GM12878 (cell line): ENCODE measurements around the gene PROM1. TPM values are rescaled to one million over a fixed set of nuclear protein-coding genes. Genes with fewer than 3 reads are reported as not detected.

Experiments used
- ATAC-seq: fragments of 200-7000 bp; cut with Tn5 transposase; 3 replicates; pipeline ENCODE4 v1.9.1; 2020; ENCODE audit warnings: mild to moderate bottlenecking, moderate library complexity
- BruUV-seq: library from RNA; stranded (reverse); fragments of 400-500 nt; replicated peaks from 2 replicates; lab custom pipeline; 2021; lab: Mats Ljungman, UMichigan
- CTCF ChIA-PET: fragments of 300-600 bp; sonication (Branson Sonifier 250); formaldehyde crosslinking; extraction: SDS; loops from one replicate; lab custom pipeline; 2021; ENCODE audit warnings: inconsistent platforms; lab: Yijun Ruan, JAX
- POLR2A ChIA-PET: fragments of 350-600 bp; formaldehyde crosslinking; extraction: SDS; loops from one replicate; lab custom pipeline; 2021; ENCODE audit warnings: inconsistent platforms; lab: Charles Lee
- RAD21 ChIA-PET: fragments of 300-600 bp; sonication (Branson Sonifier 250); formaldehyde crosslinking; loops from one replicate; lab custom pipeline; 2023; ENCODE audit warnings: antibody characterized with exemption; ENCODE audit not compliant: unreplicated experiment; lab: Charles Lee
- SMC1A ChIA-PET: fragments of 300-600 bp; sonication (Branson Sonifier 250); formaldehyde crosslinking; loops from one replicate; lab custom pipeline; 2023; ENCODE audit not compliant: unreplicated experiment, uncharacterized antibody; lab: Charles Lee
- DNase-seq: peaks from one replicate; pipeline ENCODE4 v3.0.0-alpha.2; 2011; ENCODE audit warnings: low read depth, low spot score
- FAIRE-seq: peaks from 3 replicates; lab custom pipeline; 2011; peaks lifted over from hg19 to GRCh38; lab: Jason Lieb, UNC
- H2AFZ ChIP-seq: 2 replicates; pipeline ENCODE4 v1.6.0; 2011; ENCODE audit warnings: low read depth, low read length, control low read depth; ENCODE audit not compliant: control insufficient read depth
- H3K27ac ChIP-seq: 2 replicates; pipeline ENCODE4 v1.5.1; 2011; ENCODE audit warnings: control low read depth; ENCODE audit not compliant: control insufficient read depth, insufficient read depth
- H3K27me3 ChIP-seq, 2 experiments: replicated peaks in 1 of 2; 2 replicates each; pipeline versions ENCODE4 v1.6.0 to v1.6.1; 2011; ENCODE audit warnings: low read length in 1 of 2; ENCODE audit not compliant: control insufficient read depth in 2 of 2, insufficient read depth in 2 of 2
- H3K36me3 ChIP-seq, 2 experiments: 2 replicates each; pipeline ENCODE4 v1.5.1; 2011; ENCODE audit warnings: low read length in 1 of 2; ENCODE audit not compliant: control insufficient read depth in 2 of 2, insufficient read depth in 2 of 2
- H3K4me1 ChIP-seq: 2 replicates; pipeline ENCODE4 v1.6.1; 2011; ENCODE audit warnings: mild to moderate bottlenecking, low read length, moderate library complexity, mixed read lengths; ENCODE audit not compliant: control insufficient read depth, insufficient read depth
- H3K4me2 ChIP-seq: 2 replicates; pipeline ENCODE4 v1.6.0; 2011; ENCODE audit warnings: control low read depth; ENCODE audit not compliant: control insufficient read depth, insufficient read depth
- H3K4me3 ChIP-seq: fragments of 200-600 bp; sonication (generic); 2 replicates; pipeline ENCODE4 v1.5.1; 2016
- H3K79me2 ChIP-seq: 2 replicates; pipeline ENCODE4 v1.6.0; 2011; ENCODE audit warnings: low read length; ENCODE audit not compliant: control insufficient read depth, insufficient read depth
- H3K9ac ChIP-seq: 2 replicates; pipeline ENCODE4 v1.8.0; 2011; ENCODE audit warnings: low read length, control low read depth, mixed read lengths; ENCODE audit not compliant: control insufficient read depth, insufficient read depth
- H3K9me3 ChIP-seq: replicated peaks from 3 replicates; pipeline ENCODE4 v1.5.1; 2011; ENCODE audit warnings: mild to moderate bottlenecking, low read length; ENCODE audit not compliant: control insufficient read depth, insufficient read depth
- H4K20me1 ChIP-seq: 2 replicates; pipeline ENCODE4 v1.6.0; 2011; ENCODE audit not compliant: control insufficient read depth, insufficient read depth
- KDM1A ChIP-seq: fragments of 200-600 bp; sonication (generic); IDR thresholded peaks from 2 replicates; pipeline ENCODE4 v1.6.1; 2016; ENCODE audit warnings: borderline replicate concordance
- NKRF ChIP-seq: fragments of 450-650 bp; conservative IDR thresholded peaks from 2 replicates; pipeline ENCODE4 v1.6.1; 2017; ENCODE audit warnings: mild to moderate bottlenecking, moderate library complexity
- PAX8 ChIP-seq: fragments of 450-650 bp; IDR thresholded peaks from 2 replicates; pipeline ENCODE4 v1.6.1; 2017; ENCODE audit warnings: mild to moderate bottlenecking, moderate library complexity
- RAD51 ChIP-seq: fragments of 450-650 bp; IDR thresholded peaks from 2 replicates; pipeline ENCODE4 v1.6.1; 2016; ENCODE audit warnings: moderate library complexity, mild to moderate bottlenecking, inconsistent platforms
- RB1 ChIP-seq: fragments of 450-650 bp; formaldehyde crosslinking; IDR thresholded peaks from 2 replicates; pipeline ENCODE4 v1.6.1; 2017; ENCODE audit warnings: mild to moderate bottlenecking, borderline replicate concordance
- RUNX3 ChIP-seq: IDR thresholded peaks from 2 replicates; pipeline ENCODE4 v1.6.1; 2012; ENCODE audit warnings: low read length, inconsistent platforms
- STAT1 ChIP-seq: fragments of 450-650 bp; conservative IDR thresholded peaks from 2 replicates; pipeline ENCODE4 v1.6.1; 2014; ENCODE audit warnings: antibody characterized with exemption, mild to moderate bottlenecking
- SUPT20H ChIP-seq: IDR thresholded peaks from 2 replicates; pipeline ENCODE4 v1.6.1; 2011; ENCODE audit warnings: low read depth, mild to moderate bottlenecking, low read length, moderate library complexity, borderline replicate concordance; ENCODE audit not compliant: control insufficient read depth
- TAF1 ChIP-seq: IDR thresholded peaks from 2 replicates; pipeline ENCODE4 v1.6.1; 2011; ENCODE audit warnings: mild to moderate bottlenecking, low read depth, low read length, borderline replicate concordance
- TBL1XR1 ChIP-seq: IDR thresholded peaks from 2 replicates; pipeline ENCODE4 v1.6.1; 2012; ENCODE audit warnings: low read depth, low read length, improper control_type of control experiment
- ZBED1 ChIP-seq: IDR thresholded peaks from 2 replicates; pipeline ENCODE4 v1.6.1; 2016; ENCODE audit warnings: borderline replicate concordance
- ZSCAN29 ChIP-seq: fragments of 450-650 bp; IDR thresholded peaks from 2 replicates; pipeline ENCODE4 v1.6.1; 2017; ENCODE audit warnings: mild to moderate bottlenecking, moderate library complexity
- WGBS: methylation state at CpG from one replicate; pipeline ENCODE4 v1.1.6; 2016; ENCODE audit warnings: low lambda C conversion rate; ENCODE audit not compliant: insufficient replicate concordance, insufficient coverage; ENCODE audit errors: missing lambda C conversion rate; 5-methylcytosine and 5-hydroxymethylcytosine counted together
- in situ Hi-C: fragments of 300-500 bp; cut with MboI; formaldehyde crosslinking; loops from 9 replicates; pipeline ENCODE4 v1.14.3; 2018; ENCODE audit warnings: mixed read lengths
- intact Hi-C: fragments of 100-400 bp; cut with micrococcal nuclease; formaldehyde crosslinking; loops from one replicate; pipeline ENCODE4 v1.14.2; 2022; ENCODE audit not compliant: unreplicated experiment
- polyA plus RNA-seq, 11 experiments: library from polyadenylated mRNA; depleted of rRNA in 4 of 11; unstranded in 6 of 11; stranded (reverse) in 5 of 11; fragments of >200 nt; fragmentation: Nextera tagmentation in 4 of 11; fragmentation: Illumina TruSeq in 1 of 11; extraction: Ambion mirVana in 4 of 11; extraction: Trizol in 1 of 11; gene quantifications; 1 replicate in 1 of 11; 2 replicates in 10 of 11; pipeline versions ENCODE4 v1.2.1 to v1.2.3, GENCODE V29; 2011 to 2016; ENCODE audit warnings: inconsistent platforms in 2 of 11, missing spikeins in 2 of 11, low read depth in 1 of 11
- total RNA-seq, 4 experiments: library from RNA; depleted of rRNA in 3 of 4; stranded (reverse); fragments of >200 nt in 3 of 4; fragmentation: Illumina TruSeq in 1 of 4; extraction: Trizol in 1 of 4; gene quantifications; 2 replicates each; pipeline versions ENCODE4 v1.2.1 to v1.2.3, GENCODE V29; 2013 to 2021
- TF ChIP-seq, protein P1 (sequence below): fragments of 450-650 bp; IDR thresholded peaks from 2 replicates; pipeline ENCODE4 v1.6.1; 2017; ENCODE audit warnings: mild to moderate bottlenecking, moderate library complexity

PROM1 gene
- total and polyA plus RNA-seq, 10 of the 15 experiments (the other 5 are each of a cell fraction or from before 2014, with no cell fraction given), result 0.08 to 0.31 (median 0.18) TPM; not detected in 7

GRCh38 chr4:16104520-16104919, 20.7 kb upstream of the PROM1 start:
- Histone ChIP-seq H2AFZ (no peak overlapping the region), H3K4me3 (no peak overlapping the region), H3K27me3 (no peaks in the 10 kb centered on the region), H3K79me2 (no peaks in the 10 kb centered on the region), H3K4me1 (no peaks in the 10 kb centered on the region), H4K20me1 (no peaks in the 10 kb centered on the region), H3K36me3 (no peaks in the 10 kb centered on the region), H3K4me2 (no peak overlapping the region), H3K9me3 (no peaks in the 10 kb centered on the region), H3K27ac (no peak overlapping the region), H3K9ac (no peak overlapping the region)
- FAIRE-seq (no peak), DNase-seq (no peak), ATAC-seq (no peak)
- intact Hi-C loops, result no loop called here
- RAD21 ChIA-PET, result no interaction called here
- in situ Hi-C loops, result no loop called here
- SMC1A ChIA-PET, result no interaction called here
- CTCF ChIA-PET, result no interaction called here
- WGBS, result 20% methylated on average over 2 of the region's 2 CpGs
- BruUV-seq, result no TSS peak
- POLR2A ChIA-PET, result no interaction called here
- no peak for TF ChIP-seq SUPT20H
- TF ChIP-seq, protein P1, sequence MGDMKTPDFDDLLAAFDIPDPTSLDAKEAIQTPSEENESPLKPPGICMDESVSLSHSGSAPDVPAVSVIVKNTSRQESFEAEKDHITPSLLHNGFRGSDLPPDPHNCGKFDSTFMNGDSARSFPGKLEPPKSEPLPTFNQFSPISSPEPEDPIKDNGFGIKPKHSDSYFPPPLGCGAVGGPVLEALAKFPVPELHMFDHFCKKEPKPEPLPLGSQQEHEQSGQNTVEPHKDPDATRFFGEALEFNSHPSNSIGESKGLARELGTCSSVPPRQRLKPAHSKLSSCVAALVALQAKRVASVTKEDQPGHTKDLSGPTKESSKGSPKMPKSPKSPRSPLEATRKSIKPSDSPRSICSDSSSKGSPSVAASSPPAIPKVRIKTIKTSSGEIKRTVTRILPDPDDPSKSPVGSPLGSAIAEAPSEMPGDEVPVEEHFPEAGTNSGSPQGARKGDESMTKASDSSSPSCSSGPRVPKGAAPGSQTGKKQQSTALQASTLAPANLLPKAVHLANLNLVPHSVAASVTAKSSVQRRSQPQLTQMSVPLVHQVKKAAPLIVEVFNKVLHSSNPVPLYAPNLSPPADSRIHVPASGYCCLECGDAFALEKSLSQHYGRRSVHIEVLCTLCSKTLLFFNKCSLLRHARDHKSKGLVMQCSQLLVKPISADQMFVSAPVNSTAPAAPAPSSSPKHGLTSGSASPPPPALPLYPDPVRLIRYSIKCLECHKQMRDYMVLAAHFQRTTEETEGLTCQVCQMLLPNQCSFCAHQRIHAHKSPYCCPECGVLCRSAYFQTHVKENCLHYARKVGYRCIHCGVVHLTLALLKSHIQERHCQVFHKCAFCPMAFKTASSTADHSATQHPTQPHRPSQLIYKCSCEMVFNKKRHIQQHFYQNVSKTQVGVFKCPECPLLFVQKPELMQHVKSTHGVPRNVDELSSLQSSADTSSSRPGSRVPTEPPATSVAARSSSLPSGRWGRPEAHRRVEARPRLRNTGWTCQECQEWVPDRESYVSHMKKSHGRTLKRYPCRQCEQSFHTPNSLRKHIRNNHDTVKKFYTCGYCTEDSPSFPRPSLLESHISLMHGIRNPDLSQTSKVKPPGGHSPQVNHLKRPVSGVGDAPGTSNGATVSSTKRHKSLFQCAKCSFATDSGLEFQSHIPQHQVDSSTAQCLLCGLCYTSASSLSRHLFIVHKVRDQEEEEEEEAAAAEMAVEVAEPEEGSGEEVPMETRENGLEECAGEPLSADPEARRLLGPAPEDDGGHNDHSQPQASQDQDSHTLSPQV, result no peak
- TF ChIP-seq PAX8, result no peak
- TF ChIP-seq KDM1A, result no peak
- no peak for TF ChIP-seq TAF1
- TF ChIP-seq TBL1XR1, result no peak
- TF ChIP-seq ZSCAN29, result no peak
- no peak for TF ChIP-seq NKRF
- TF ChIP-seq RUNX3, result no peak
- no peak for TF ChIP-seq STAT1
- TF ChIP-seq ZBED1, result no peak
- no peak for TF ChIP-seq RAD51
- TF ChIP-seq RB1, result no peak
